ENCODE measurements around the gene NINL.
"Not testable (repeated sequence)": the region's sequence is repeated elsewhere in the genome, so short reads cannot be mapped to it uniquely, and the experiment has no call there.

NINL gene

DNA sequence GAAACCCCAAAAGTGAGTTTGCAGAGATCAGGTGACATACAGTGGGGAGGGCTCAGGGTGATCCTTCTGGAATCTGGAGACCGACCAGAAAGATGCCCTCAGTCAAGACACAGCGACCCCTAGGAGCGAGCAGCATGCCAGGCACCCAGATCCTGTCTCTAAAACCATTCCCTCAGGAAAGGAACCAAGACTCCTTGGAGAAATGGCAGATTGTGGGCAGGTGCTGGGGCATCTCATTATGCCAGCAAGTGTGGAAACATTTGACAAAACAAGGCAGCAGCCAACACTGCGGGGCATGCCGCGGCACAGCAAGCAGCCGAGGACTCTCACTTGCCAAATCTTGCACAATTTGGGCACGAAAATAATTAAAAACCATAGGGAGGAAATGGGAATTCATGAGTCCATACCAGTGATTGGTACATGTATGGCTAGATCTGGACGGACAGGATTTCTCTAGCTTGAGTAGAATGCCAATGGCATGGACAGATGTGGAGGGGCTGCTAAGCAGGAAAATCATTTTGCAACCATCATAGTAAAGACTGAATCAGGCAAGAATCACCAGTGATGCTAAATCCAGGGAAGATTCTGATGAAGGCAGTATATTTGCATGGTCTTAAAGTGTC is 101.0 kb downstream of the NINL start:
- no peak for DNase-seq (ENCODE audit: low spot score)

- DNase-seq (ENCODE audit: low spot score) = no peak
Measured at GRCh38 chr20:25483431-25484132, 101.7 kb downstream of the NINL start.

DNA sequence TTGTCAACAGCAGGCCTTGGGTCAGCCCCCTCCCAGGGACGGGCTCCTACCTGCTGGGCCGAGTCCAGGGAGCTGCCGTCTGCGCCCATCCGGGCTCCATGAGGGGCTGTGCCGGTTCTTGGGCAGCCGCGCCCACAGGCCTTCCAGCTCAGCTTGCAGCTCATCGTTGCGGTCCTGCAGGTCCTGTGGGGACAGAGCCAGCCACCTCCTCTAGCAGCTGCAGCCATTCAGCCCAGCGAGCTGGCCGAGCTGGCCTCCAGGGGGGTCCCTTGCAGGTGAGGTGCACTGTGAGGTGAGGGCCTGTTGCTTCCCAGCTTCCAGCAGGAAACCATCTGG is 103.4 kb downstream of the NINL start:
- no peak for DNase-seq (ENCODE audit: low spot score)

GRCh38 chr20:25481235-25481917 is 104.0 kb downstream of the NINL start:
- no peak for DNase-seq (ENCODE audit: low spot score)

DNA sequence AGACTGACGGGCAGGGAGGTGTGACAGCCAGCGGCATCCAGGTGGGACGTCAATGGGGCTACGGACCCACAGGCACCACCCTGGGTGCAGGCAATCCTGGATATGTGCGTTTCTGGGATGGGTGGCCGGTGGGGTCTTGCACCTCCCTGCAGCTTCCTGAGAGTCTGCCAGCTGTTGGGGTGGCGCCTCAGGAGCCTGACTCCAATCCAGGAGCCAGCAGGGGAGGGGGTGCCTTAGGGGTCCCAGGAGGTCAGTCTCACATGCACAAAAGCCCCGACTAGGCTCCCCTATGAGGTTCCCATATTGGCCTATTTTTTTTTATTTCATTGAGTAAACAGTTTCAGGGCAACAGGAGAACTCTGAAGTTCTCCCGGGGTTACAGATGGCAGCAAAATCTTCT is 104.5 kb downstream of the NINL start:
- no peak for DNase-seq (ENCODE audit: low spot score)

DNA sequence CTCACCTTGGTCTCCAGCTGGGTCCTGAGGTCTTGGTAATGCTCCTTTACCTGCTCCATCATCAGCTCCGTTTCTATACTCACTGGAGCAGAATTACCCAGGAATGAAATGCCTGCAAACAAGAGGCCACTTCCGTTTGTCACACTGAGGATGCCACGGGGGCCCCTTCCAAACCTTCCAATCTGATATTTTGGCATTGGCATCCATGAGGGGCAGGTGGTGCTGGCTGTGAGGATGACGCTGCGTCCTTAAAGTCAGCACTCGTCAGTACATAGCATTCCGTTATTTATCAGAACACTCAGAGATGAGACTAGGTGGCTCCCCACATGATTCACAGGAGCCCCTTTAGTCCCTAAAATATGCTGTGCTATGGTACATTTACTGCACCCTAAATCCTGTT is 105.2 kb downstream of the NINL start:
- DNase-seq (ENCODE audit: low spot score) = no peak

GRCh38 chr20:25479638-25480037 is 105.7 kb downstream of the NINL start:
- no peak for DNase-seq (ENCODE audit: low spot score)

DNA sequence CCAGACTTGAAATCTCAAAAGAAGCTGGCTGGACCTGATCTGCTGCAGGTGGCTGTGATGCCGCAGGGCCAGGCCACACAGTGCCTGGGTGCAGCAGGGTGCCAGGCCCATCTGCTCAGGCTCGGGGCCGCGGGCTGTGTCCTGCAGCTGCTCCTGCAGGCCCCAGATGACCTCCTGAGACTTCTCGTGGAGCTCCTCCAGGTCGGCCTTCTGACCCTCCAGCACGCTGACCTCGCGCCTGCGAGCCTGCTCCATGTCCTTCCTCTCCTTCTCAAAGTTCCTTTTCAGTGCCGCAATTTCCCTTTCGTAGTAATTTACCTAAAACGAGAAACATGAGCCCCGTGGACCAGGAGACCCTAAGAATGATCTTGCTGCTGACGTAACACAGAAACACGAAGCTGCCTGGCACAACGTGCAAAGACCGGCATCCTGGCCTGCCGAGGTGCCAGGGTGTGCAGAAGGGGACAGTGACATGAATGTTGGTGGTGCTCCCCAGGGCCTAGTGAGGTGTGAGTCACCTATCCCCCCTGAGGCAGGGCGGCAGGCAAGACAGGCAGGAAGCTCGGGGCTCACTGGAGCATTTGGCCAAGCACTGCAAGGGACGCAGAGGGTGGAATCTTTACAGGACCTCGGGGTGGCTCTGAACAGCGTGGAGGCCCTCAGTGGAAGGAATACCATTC is 106.3 kb downstream of the NINL start:
- no peak for DNase-seq (ENCODE audit: low spot score)

DNA sequence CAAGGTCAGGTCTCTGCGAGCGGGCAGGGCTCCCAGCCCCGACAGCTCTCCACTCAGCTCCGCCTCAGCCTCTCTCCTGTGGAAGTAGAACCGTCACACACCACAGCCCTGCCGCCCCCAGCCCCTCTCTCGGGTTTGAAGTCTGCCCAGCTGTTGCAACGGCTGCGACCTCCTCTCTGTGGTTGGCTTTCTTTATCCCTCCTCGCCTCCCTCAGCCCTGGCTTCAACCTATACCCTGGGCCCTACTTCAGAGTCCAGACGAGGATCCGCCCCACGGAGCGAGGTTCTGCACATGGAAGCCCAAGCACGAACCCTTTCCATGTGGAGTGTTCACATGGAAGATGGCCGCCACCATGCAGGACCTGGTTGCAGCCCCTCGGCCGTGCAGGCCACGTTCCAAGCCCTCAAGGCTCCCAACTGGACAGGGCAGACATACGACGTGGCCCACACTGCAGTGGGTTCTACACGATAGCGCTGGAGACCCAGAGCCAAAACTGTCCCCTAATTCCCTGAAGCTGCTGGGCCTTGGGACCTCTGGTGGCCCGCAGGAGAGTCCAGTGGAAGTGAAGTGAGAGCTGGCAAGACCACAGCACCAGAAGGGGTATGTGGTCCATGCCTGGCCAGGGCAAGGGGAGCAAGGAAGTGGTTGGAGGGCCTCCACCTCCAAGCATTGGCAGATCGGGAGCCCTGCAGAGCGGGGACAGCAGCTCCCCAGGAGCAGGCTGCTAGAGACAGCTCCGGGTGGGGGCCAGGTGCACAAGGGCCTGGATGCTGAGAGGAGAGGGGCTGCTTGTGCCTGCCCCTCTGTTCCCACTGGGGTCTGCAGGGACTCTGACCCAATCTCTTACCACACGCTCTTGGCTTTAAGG is 108.1 kb downstream of the NINL start:
- no peak for DNase-seq (ENCODE audit: low spot score)

DNA sequence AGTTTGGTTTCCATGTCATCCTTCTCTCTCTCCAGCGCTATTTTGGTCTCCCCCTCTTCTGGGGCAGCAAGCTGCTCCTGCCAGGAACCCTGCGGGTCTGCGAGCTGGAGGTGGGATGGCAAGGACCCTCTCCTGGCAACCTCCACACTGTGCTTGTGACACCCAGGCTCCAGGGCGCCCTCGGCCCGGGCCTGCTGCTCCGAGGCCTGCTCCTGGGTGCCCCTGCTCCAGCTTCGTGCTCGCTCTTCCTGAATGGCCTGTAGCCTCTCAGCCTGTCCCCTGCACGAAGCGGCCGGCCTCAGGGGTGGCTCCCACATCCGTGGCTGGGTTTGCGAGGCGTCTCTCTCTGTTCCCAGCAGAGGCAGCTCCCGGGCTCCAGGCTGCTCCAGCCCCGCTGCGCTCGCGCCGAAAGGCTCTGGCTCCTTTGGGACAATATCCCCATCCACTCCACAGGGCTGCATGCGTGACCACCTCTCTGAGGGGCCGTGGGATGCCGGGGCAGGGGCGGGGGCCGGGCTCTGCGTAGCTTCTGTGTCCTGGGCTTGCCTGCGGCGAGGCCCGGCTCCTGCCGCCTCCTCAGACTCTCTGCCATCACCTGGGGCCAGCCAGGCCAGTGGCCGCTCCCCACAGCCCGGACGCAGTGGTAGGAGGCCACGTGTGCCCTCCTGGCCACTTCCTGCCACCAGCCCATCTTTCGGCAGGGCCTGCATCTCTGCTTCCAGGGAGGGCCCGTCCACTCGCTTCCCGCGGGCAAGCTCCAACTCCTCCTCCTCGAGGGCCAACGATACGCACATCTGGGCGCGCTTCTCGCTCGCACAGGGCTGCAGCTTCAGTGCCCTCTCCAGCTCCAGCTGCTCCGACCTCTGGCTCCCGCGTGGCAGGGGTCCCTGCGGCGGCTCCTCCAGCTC is 109.0 kb downstream of the NINL start:
- no peak for DNase-seq (ENCODE audit: low spot score)

DNA sequence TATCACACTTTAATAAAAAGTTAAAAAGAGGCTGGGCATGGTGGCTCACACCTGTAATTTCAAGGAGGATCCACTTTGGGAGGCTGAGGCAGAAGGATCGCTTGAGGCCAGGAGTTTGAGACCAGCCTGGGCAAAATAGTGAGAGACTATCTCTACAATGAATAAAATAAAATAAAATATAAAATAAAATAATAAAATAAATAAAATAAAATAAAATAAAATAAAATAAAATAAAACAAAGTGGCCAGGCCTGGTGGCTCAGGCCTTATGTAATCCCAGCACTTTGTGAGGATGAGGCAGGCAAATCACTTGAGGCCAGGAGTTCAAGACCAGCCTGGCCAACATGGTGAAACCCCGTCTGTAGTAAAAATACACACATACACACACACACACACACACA is 112.0 kb downstream of the NINL start:
- not testable (repeated sequence) for DNase-seq (ENCODE audit: low spot score)

DNA sequence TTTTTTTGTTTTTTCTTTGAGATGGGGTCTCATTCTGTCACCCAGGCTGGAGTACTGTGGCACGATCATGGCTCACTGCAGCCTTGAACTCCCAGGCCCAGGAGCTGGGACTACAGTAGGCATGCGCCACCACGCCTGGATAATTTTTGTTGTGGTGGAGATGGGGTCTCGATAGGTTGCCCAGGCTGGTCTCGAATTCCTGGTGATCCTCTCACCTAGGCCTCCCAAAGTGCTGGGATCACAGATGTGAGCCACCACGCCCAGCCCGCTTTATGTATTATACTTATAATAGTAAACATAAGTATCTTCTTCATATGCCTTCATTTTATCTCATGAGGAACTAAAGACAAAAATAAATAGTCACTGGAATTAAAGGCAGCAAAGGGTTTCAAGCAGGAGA is 114.3 kb downstream of the NINL start:
- no peak for DNase-seq (ENCODE audit: low spot score)

DNA sequence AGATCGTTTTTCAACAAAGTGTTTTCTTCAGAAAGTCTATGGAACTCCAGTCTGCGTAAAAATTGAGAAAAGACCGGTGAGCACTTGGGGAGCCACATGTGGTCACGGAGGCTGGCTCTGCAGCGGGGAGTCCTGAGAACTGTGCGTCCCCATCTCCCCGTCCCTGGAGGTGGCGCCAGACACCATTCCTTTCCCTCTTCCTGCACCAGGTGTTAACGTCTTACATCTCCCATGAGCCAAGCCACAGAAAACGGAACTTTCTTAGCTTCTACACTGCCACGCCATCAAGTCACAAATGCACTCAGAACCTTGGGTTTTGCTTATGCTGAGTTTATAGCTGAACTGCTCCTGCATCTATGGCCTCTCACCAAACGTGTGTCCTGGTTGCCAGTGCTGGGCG is 115.3 kb downstream of the NINL start:
- no peak for DNase-seq (ENCODE audit: low spot score)

- DNase-seq (ENCODE audit: low spot score) = no peak
Measured at GRCh38 chr20:25469558-25469957, 115.8 kb downstream of the NINL start.

DNA sequence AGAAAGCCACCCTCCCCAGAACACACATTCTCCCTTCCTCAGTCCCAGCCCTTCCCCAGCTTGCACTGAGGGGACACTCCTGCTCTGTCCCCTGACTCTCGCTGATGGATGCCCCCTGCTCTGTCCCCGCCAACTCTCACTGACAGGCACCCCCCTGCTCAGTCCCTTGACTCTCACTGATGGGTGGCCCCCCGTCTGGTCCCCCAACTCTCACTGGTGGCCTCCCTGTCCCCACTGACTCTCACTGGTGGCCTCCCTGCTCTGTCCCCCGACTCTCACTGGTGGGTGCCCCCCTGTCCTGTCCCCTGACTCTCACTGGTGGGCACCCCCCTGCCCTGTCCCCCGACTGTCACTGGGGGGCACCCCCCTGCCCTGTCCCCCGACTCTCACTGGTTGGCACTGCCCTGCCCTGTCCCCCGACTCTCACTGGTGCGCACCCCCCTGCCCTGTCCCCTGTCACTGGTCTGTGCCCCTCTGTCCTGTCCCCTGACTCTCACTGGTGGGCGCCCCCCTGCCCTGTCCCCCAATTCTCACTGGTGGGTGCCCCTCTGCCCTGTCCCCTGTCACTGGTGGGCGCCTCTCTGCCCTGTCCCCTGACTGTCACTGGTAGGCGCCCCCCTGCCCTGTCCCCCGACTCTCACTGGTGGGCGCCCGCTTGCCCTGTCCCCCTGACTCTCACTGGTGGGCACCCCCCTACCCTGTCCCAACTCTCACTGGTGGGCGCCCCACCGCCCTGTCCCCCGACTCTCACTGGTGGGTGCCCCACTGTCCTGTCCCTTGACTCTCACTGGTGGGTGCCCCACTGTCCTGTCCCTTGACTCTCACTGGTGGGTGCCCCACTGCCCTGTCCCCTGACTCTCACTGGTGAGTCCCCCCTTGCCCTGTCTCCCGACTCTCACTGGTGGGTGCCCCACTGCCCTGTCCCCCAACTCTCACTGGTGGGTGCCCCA is 116.9 kb downstream of the NINL start:
- DNase-seq (ENCODE audit: low spot score) = no peak

- DNase-seq (ENCODE audit: low spot score) = no peak
Measured at GRCh38 chr20:25467441-25467840, 117.9 kb downstream of the NINL start.

DNA sequence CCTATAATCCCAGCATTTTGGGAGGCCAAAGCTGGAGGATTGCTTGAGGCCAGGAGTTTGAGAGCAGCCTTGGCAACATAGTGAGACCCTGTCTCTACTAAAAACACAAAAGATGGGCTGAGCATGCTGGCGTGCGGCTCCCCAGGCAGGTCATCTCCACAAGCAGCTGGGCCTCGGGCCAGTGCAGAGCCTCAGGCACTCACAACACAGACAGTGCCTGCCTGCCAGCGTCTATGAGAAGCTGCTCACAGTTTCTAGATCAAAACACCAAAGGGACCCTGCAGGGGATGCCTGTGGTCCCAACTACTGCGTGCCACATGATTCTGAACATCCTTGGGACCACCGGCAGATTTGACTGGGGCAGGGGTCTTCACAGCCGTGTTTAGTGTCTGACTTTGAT is 118.5 kb downstream of the NINL start:
- DNase-seq (ENCODE audit: low spot score) = no peak

DNA sequence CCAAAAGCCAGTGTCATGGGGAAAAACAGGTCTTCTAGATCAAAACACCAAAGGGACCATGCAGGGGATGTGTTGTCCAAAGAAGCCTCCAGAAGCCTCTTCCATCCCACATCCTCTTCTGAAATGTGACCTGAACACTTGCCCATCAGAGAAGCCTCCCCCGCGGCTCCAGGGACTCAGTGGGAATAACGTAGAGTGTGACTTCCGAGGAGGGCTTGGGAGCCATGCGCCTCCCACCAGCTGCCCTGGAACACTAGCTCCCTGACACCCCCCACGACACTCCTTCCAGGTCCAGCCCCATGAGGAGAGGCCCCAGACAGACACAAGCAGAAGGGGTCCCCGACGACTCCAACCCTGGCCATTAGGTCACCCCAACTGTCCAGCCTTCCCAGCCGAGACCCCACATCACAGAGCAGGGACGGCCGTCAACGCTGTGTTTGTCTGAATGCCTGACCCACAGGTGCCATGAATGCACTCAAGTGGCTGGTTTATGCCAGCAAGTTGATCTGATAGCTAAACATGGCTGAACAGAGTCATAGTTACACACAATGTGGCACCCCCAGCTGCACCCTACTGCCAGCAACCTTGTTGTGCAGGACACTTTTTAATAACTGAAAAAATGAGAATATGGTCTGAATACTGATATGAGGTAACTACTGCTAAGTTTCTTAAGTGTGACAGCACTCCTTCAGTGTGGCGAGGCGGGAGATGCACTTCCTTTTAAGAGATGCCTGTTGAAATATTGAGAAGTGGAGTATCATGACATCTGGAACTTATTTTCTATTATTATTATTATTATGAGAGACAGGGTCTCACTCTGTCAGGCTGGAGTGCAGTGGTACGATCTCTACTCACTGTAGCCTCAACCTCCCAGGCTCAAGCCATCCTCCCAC is 119.8 kb downstream of the NINL start:
- DNase-seq (ENCODE audit: low spot score) = no peak

Data from hematopoietic multipotent progenitor cell treated with erythropoietin and hydrocortisone succinate and interleukin-3 and kit ligand, for 15 days (in vitro differentiated cells).